Measurements from ENCODE around the gene DTWD2. TPM values are rescaled to one million over a fixed set of nuclear protein-coding genes. Genes with fewer than 3 reads are reported as not detected.

DTWD2 gene, protein sequence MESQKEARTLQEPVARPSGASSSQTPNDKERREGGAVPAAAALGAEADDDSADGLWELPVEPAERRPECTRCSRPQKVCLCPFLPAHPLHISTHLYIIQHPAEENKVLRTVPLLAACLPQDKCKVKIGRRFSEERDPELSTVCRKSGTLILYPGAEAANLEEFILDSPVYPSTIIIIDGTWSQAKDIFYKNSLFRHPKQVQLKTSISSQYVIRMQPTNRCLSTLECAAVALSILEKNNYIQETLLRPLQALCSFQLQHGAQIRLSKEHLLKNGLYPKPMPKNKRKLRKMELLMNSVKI
- total RNA-seq: 1 to 10 TPM; 6.1 to 9.8 (median 6.3) TPM

DNA sequence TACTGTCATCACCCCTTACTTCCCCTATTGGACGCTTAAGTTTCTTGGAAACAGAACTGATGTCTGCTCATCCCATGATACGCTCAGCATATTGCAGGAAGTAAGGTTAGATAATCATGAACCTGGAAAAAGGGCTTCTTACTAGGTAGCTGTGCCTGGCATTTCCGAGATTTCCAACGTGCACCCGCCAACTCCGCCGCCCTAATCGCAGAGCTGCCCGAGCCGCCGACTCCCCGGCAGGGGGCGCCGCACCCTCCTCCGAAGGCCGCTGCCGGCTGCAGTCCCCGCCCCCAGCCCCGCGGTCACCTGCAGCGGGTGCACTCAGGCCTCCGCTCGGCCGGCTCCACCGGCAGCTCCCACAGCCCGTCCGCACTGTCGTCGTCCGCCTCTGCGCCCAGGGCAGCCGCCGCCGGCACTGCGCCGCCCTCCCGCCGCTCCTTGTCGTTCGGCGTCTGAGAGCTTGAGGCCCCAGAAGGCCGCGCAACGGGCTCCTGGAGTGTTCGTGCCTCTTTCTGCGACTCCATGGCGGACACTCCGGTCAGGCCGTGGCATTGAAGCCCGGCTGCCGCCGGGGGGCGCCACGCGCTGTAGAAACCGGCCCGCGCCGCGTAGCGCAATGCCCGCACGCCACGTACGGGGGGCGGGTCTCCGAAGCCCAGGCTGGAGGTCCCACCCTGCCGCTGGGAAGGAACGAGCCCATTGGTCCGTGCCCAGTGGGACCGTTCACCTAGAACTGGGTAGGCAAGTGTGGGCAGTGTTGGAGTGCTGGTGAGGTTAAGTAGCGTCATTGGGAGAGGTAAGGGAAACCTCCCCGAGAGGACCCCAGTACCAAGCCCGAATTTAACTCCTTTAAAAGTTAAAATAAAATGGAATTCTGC is at the start of gene DTWD2:
DTWD2 (minus strand) TSS at position 560 of the 878 bp plus-strand sequence; CDS start at position 524, 36 bp downstream.
- Histone ChIP-seq H3K9me3 (no peaks in the 10 kb centered on the region), H3K36me3 (no peaks in the 10 kb centered on the region), H3K4me3 (peak within 1 kb of the TSS; percentile 54 to 95 (median 80)), H3K27ac (peak within 1 kb of the TSS; percentile 87 to 93 (median 92)), H3K4me1 (peaks cover 0 to 23% (median 3%) of the 10 kb centered on the region in 4 donors), H3K27me3 (no peaks in the 10 kb centered on the region)
- WGBS, 2 donors: 0 to 1% methylated on average over 42 to 60 of the region's 74 CpGs
- TF ChIP-seq EP300 (IDR thresholded peaks at IDR 0.05) (peak; percentile 12 to 45), POLR2A (IDR thresholded peaks at IDR 0.05) (peak in 1 of 2 donors; percentile 48)
- TF ChIP-seq, protein P1, sequence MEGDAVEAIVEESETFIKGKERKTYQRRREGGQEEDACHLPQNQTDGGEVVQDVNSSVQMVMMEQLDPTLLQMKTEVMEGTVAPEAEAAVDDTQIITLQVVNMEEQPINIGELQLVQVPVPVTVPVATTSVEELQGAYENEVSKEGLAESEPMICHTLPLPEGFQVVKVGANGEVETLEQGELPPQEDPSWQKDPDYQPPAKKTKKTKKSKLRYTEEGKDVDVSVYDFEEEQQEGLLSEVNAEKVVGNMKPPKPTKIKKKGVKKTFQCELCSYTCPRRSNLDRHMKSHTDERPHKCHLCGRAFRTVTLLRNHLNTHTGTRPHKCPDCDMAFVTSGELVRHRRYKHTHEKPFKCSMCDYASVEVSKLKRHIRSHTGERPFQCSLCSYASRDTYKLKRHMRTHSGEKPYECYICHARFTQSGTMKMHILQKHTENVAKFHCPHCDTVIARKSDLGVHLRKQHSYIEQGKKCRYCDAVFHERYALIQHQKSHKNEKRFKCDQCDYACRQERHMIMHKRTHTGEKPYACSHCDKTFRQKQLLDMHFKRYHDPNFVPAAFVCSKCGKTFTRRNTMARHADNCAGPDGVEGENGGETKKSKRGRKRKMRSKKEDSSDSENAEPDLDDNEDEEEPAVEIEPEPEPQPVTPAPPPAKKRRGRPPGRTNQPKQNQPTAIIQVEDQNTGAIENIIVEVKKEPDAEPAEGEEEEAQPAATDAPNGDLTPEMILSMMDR (IDR thresholded peaks at IDR 0.05): peak; percentile 85 to 98 (median 92)
- DNase-seq (ENCODE audit: low spot score in 2 of 2): peak; percentile 78 to 80

DNA sequence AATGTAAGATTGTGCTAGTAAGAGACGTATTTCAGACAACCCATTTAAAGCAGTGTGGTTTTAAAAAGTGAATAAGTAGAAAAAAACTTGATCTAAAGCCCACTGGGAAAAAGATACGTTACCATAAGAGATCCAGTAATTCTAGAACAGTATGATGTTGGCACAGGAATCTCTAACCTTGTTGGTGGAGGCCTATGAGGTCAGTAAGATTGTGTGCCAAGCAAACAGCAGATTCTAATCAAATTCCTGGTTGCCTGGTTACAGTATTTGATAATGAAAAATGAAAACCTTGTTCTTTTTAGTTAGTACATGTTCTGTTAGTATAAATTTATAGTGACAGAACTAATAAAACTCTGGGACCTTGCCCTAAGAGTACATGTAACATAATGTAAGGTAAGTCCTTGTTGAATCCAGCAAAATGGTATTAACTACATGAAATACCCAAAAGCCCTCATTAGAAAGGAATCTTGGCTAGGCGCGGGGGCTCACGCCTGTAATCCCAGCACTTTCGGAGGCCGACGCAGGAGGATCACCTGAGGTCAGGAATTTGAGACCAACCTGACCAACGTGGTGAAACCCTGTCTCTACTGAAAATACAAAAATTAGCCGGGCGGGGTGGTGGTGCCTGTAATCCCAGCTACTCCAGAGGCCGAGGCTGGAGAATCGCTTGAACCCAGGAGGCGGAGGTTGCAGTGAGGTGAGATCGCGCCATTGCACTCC is 49.3 kb upstream of the DTWD2 start:
- no peak for DNase-seq (ENCODE audit: low spot score in 2 of 2)
- peaks cover 0 to 6% (median 0%) of the 10 kb centered on the region in 3 donors for H3K36me3 ChIP-seq
- H3K27me3 ChIP-seq: no peaks in the 10 kb centered on the region
- H3K27ac ChIP-seq: no peak overlapping the region
- H3K4me1 ChIP-seq: no peaks in the 10 kb centered on the region
- TF ChIP-seq EP300 (IDR thresholded peaks at IDR 0.05) (no peak), POLR2A (IDR thresholded peaks at IDR 0.05) (no peak)
- TF ChIP-seq, protein P1 (IDR thresholded peaks at IDR 0.05): no peak
- H3K9me3 ChIP-seq: no peaks in the 10 kb centered on the region
- WGBS, 2 donors: 89 to 90% methylated on average over 16 of the region's 16 CpGs
- H3K4me3 ChIP-seq: no peak overlapping the region

DNA sequence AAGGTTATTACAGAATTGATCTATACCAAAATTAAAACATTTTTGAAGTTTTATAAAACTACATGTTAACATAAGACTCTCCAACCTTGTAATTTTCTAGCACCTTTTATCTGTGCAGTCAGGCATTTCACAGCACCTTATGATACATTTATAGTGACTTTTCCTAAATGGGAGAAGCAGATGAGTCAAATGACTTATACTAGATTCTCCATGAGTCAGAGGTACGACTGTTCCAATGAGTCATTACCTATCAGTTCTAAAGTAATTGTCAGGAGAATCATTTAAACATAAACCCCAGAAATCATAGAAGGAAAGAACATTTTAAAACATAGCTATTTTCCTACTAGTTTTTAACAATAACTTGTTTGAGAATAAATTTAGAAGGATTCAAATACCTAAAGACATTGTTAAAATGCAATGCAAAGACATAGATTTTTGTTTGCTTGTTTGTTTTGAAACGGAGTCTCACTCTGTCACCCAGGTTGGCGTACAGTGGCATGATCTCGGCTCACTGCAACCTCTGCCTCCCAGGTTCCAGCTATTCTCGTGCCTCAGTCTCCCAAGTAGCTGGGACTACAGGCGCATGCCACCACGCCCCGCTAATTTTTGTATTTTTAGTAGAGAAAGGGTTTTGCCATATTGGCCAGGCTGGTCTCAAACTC is 47.9 kb upstream of the DTWD2 start:
- no peak for DNase-seq (ENCODE audit: low spot score in 2 of 2)
- Histone ChIP-seq H3K9me3 (no peaks in the 10 kb centered on the region), H3K36me3 (peaks cover 0 to 6% (median 0%) of the 10 kb centered on the region in 3 donors), H3K27ac (no peak overlapping the region), H3K4me1 (no peaks in the 10 kb centered on the region), H3K4me3 (no peak overlapping the region), H3K27me3 (no peaks in the 10 kb centered on the region)
- 90 to 91% methylated on average over 8 of the region's 8 CpGs for WGBS, 2 donors
- TF ChIP-seq POLR2A (IDR thresholded peaks at IDR 0.05) (no peak), EP300 (IDR thresholded peaks at IDR 0.05) (no peak)
- TF ChIP-seq, protein P1 (IDR thresholded peaks at IDR 0.05): no peak

DNA sequence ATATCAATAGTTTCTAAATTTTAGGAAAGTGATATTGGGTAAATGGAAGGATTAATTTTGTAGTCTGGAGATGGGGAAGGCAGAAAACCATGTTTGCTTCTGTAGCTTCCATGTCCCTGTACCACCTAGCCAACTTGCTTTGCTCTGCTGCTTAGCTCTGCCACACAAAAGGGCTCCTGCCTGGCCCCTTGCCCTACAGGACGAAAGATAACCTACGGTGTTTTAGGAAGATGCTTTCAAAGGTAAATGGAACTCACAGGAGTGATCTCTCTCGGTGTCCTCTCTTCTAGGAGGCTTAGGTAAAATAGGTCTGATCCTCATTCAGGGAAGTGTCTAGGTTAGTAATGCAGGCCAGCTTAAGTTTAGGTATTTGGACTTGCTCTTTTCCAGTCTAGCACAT is 44.8 kb upstream of the DTWD2 start:
- Histone ChIP-seq H3K4me1 (no peaks in the 10 kb centered on the region), H3K27me3 (no peaks in the 10 kb centered on the region), H3K4me3 (no peak overlapping the region), H3K36me3 (peaks cover 0 to 6% (median 0%) of the 10 kb centered on the region in 3 donors), H3K9me3 (peaks cover 0 to 8% (median 0%) of the 10 kb centered on the region in 4 donors), H3K27ac (peak overlapping the region in 2 of 4 donors; percentile 34 to 45)
- WGBS, 2 donors: 80 to 86% methylated on average over 3 of the region's 3 CpGs
- TF ChIP-seq, protein P1 (IDR thresholded peaks at IDR 0.05): no peak
- TF ChIP-seq EP300 (IDR thresholded peaks at IDR 0.05) (no peak), POLR2A (IDR thresholded peaks at IDR 0.05) (no peak)
- DNase-seq (ENCODE audit: low spot score in 2 of 2): no peak
